ENCODE results near the gene ATE1. TPM values are rescaled to one million over a fixed set of nuclear protein-coding genes. Genes with fewer than 3 reads are reported as not detected.
"Not testable (repeated sequence)": the region's sequence is repeated elsewhere in the genome, so short reads cannot be mapped to it uniquely, and the experiment has no call there.

The ATE1 gene
- total and polyA plus RNA-seq, 2 donors (not counting 1 experiment from before 2014, with no cell fraction given), result 8.2 to 32.0 TPM

GRCh38 chr10:121919666-121920065, 8.2 kb downstream of the ATE1 start:
- Histone ChIP-seq H3K79me2 (ENCODE audit: control insufficient read depth, insufficient read depth, low read length) (peaks cover 12% of the 10 kb centered on the region), H2AFZ (ENCODE audit: insufficient read depth, low read depth, low read length, poor library complexity, severe bottlenecking) (no peak overlapping the region), H4K20me1 (ENCODE audit: control insufficient read depth, insufficient read depth, low read length, poor library complexity, severe bottlenecking) (peaks cover under 1% of the 10 kb centered on the region), H3K27me3 (replicated peaks in 1 of 4; ENCODE audit: control extremely low read depth in 1 of 4, control insufficient read depth in 3 of 4, insufficient read depth in 4 of 4, low read length in 3 of 4) (no peaks in the 10 kb centered on the region), H3K9ac (ENCODE audit: low read length) (no peak overlapping the region), H3K36me3 (replicated peaks in 1 of 2; ENCODE audit: control extremely low read depth in 1 of 2, control insufficient read depth in 1 of 2, extremely low read depth in 1 of 2, insufficient read depth in 2 of 2, low read length in 1 of 2) (peaks cover 0 to 1% of the 10 kb centered on the region in 2 experiments), H3K27ac (ENCODE audit: low read length in 2 of 2) (peak overlapping the region in 1 of 2 donors; percentile 3), H3K4me3 (ENCODE audit: control extremely low read depth in 1 of 5, extremely low read depth in 1 of 5, insufficient read depth in 1 of 5, low read depth in 2 of 5, low read length in 4 of 5) (no peak overlapping the region), H3K4me2 (replicated peaks; ENCODE audit: low read depth, low read length, poor library complexity, severe bottlenecking) (no peak overlapping the region), H3K9me3 (ENCODE audit: control extremely low read depth in 1 of 3, control insufficient read depth in 2 of 3, insufficient read depth in 1 of 3, low read length in 2 of 3) (no peaks in the 10 kb centered on the region), H3K4me1 (ENCODE audit: control insufficient read depth in 2 of 2, insufficient read depth in 2 of 2, low read length in 2 of 2) (no peaks in the 10 kb centered on the region)
- ChIA-PET CTCF (interaction anchor here (1.0 to 1.9 kb wide), 2 partner anchors 17 to 19 kb away, joined by 3 to 6 read pairs; no protein-coding TSS in a partner anchor), POLR2A (no interaction called here)
- H3K4me3 Mint-ChIP-seq, result no peak overlapping the region
- TF ChIP-seq CTCF (IDR thresholded peaks at IDR 0.05), result no peak
- no peak for TF ChIP-seq EZH2 (IDR thresholded peaks at IDR 0.05; ENCODE audit: borderline replicate concordance, insufficient read depth, low read depth, low read length, poor library complexity, severe bottlenecking)
- peaks cover 2% of the 10 kb centered on the region for H3K4me1 Mint-ChIP-seq
- H3K27ac Mint-ChIP-seq, result no peak overlapping the region
- 78% methylated on average over 10 of the region's 10 CpGs for WGBS (ENCODE audit: insufficient coverage)
- DNase-seq (no peak), ATAC-seq (ENCODE audit: low read depth) (peak; percentile 21)
- no peaks in the 10 kb centered on the region for H3K27me3 Mint-ChIP-seq
- no peaks in the 10 kb centered on the region for H3K9me3 Mint-ChIP-seq (ENCODE audit: insufficient read depth)
- intact Hi-C loops (cut with micrococcal nuclease), result no loop called here

- H3K9ac ChIP-seq (ENCODE audit: low read length); H3K4me1 ChIP-seq (ENCODE audit: control insufficient read depth in 2 of 2, insufficient read depth in 2 of 2, low read length in 2 of 2); H3K4me2 ChIP-seq (replicated peaks; ENCODE audit: low read depth, low read length, poor library complexity, severe bottlenecking); H3K27me3 Mint-ChIP-seq; H3K4me3 Mint-ChIP-seq; intact Hi-C loops (cut with micrococcal nuclease); H3K4me3 ChIP-seq (ENCODE audit: control extremely low read depth in 1 of 5, extremely low read depth in 1 of 5, insufficient read depth in 1 of 5, low read depth in 2 of 5, low read length in 4 of 5); H3K36me3 ChIP-seq (replicated peaks in 1 of 2; ENCODE audit: control extremely low read depth in 1 of 2, control insufficient read depth in 1 of 2, extremely low read depth in 1 of 2, insufficient read depth in 2 of 2, low read length in 1 of 2); DNase-seq; H3K27me3 ChIP-seq (replicated peaks in 1 of 4; ENCODE audit: control extremely low read depth in 1 of 4, control insufficient read depth in 3 of 4, insufficient read depth in 4 of 4, low read length in 3 of 4); POLR2A ChIA-PET; ATAC-seq (ENCODE audit: low read depth); H3K27ac ChIP-seq (ENCODE audit: low read length in 2 of 2); H2AFZ ChIP-seq (ENCODE audit: insufficient read depth, low read depth, low read length, poor library complexity, severe bottlenecking); H3K27ac Mint-ChIP-seq; H3K9me3 ChIP-seq (ENCODE audit: control extremely low read depth in 1 of 3, control insufficient read depth in 2 of 3, insufficient read depth in 1 of 3, low read length in 2 of 3); H3K9me3 Mint-ChIP-seq (ENCODE audit: insufficient read depth); H4K20me1 ChIP-seq (ENCODE audit: control insufficient read depth, insufficient read depth, low read length, poor library complexity, severe bottlenecking); H3K4me1 Mint-ChIP-seq: not testable (repeated sequence)
- H3K79me2 ChIP-seq (ENCODE audit: control insufficient read depth, insufficient read depth, low read length), result peaks cover 17% of the 10 kb centered on the region
- WGBS (ENCODE audit: insufficient coverage), result 100% methylated on average over 1 of the region's 7 CpGs
- CTCF ChIA-PET, result interaction anchor here (1.0 kb wide), 1 partner anchor 17 kb away, joined by 3 read pairs; no protein-coding TSS in a partner anchor
Measured at GRCh38 chr10:121918800-121919199, 9.0 kb downstream of the ATE1 start.

Measured in B cell (primary cell).